SU-DHL-6 (cell line): ENCODE measurements around the gene GPC2.

ENCODE experiments used
- H2AFZ ChIP-seq: fragments of 200-600 bp; sonication (generic); 2 replicates; pipeline ENCODE4 v1.6.1; 2014; ENCODE audit warnings: low read depth, mild to moderate bottlenecking, moderate library complexity, mixed read lengths, antibody characterized with exemption, low read length; ENCODE audit not compliant: severe bottlenecking
- H3F3A ChIP-seq: fragments of 200-600 bp; shearing (Covaris generic); 2 replicates; pipeline ENCODE4 v1.6.0; 2016; ENCODE audit warnings: antibody characterized with exemption, mild to moderate bottlenecking; ENCODE audit not compliant: insufficient read depth
- H3K27ac ChIP-seq: fragments of 200-600 bp; sonication (generic); 2 replicates; pipeline ENCODE4 v1.5.1; 2016; ENCODE audit warnings: low read depth, mild to moderate bottlenecking, low read length, moderate library complexity, mixed read lengths
- H3K27me3 ChIP-seq: fragments of 200-600 bp; sonication (generic), shearing (Covaris generic); 2 replicates; pipeline ENCODE4 v1.6.0; 2014; ENCODE audit warnings: mild to moderate bottlenecking, low read length
- H3K36me3 ChIP-seq: fragments of 200-600 bp; sonication (generic); 2 replicates; pipeline ENCODE4 v1.6.1; 2014; ENCODE audit warnings: mild to moderate bottlenecking, low read length, mixed read lengths
- H3K4me2 ChIP-seq: fragments of 300-600, 200-600 bp; shearing (Covaris generic), sonication (generic); 2 replicates; pipeline ENCODE4 v1.6.0; 2014; ENCODE audit warnings: low read length, low read depth, mild to moderate bottlenecking; ENCODE audit not compliant: poor library complexity, severe bottlenecking
- H3K4me3 ChIP-seq: fragments of 200-600 bp; sonication (generic); 2 replicates; pipeline ENCODE4 v1.5.1; 2014; ENCODE audit warnings: antibody characterized with exemption, low read length, mild to moderate bottlenecking, mixed read lengths; ENCODE audit not compliant: insufficient read depth, poor library complexity, severe bottlenecking
- H3K79me2 ChIP-seq: fragments of 200-600 bp; sonication (generic); 2 replicates; pipeline ENCODE4 v1.6.1; 2014; ENCODE audit warnings: mild to moderate bottlenecking, low read length, moderate library complexity; ENCODE audit not compliant: insufficient read depth
- H3K9ac ChIP-seq: fragments of 200-600 bp; sonication (generic); 2 replicates; pipeline ENCODE4 v1.7.0; 2014; ENCODE audit warnings: mild to moderate bottlenecking, low read length
- H3K9me2 ChIP-seq: fragments of 200-600 bp; sonication (generic); replicated peaks from 2 replicates; pipeline ENCODE4 v1.6.1; 2014; ENCODE audit warnings: low read length; ENCODE audit not compliant: insufficient read depth
- H3K9me3 ChIP-seq: fragments of 200-600 bp; sonication (generic); 2 replicates; pipeline ENCODE4 v1.6.1; 2014; ENCODE audit warnings: low read length, mixed read lengths; ENCODE audit not compliant: insufficient read depth
- H4K20me1 ChIP-seq: fragments of 200-600 bp; sonication (generic); 2 replicates; pipeline ENCODE4 v1.6.1; 2014; ENCODE audit warnings: low read depth, mild to moderate bottlenecking, antibody characterized with exemption, low read length, moderate library complexity, mixed read lengths
- CTCF ChIP-seq: fragments of 200-600 bp; sonication (generic); IDR thresholded peaks from one replicate; pipeline ENCODE4 v1.5.1; 2017; ENCODE audit warnings: antibody characterized with exemption, mild to moderate bottlenecking, low read length, moderate library complexity; ENCODE audit not compliant: insufficient read depth, poor library complexity, severe bottlenecking
- EZH2phosphoT487 ChIP-seq: fragments of 200-600 bp; sonication (generic), shearing (Covaris generic); conservative IDR thresholded peaks from 2 replicates; pipeline ENCODE4 v1.6.1; 2018; ENCODE audit warnings: mild to moderate bottlenecking, antibody characterized with exemption, low read length, moderate library complexity, mixed read lengths

Gene GPC2

GRCh38 chr7:100170101-100170897 lies 6.9 kb downstream of the GPC2 start:
- no peaks in the 10 kb centered on the region for H3K36me3 ChIP-seq
- no peak overlapping the region for H2AFZ ChIP-seq
- no peak for TF ChIP-seq CTCF
- no peak for TF ChIP-seq EZH2phosphoT487
- no peaks in the 10 kb centered on the region for H4K20me1 ChIP-seq
- H3K27me3 ChIP-seq: no peaks in the 10 kb centered on the region
- no peaks in the 10 kb centered on the region for H3K9me2 ChIP-seq
- H3K79me2 ChIP-seq: no peaks in the 10 kb centered on the region
- peaks cover 6% of the 10 kb centered on the region; the same call in 1 of the 2 replicates for H3F3A ChIP-seq
- no peak overlapping the region for H3K9ac ChIP-seq
- H3K27ac ChIP-seq: no peak overlapping the region
- no peak overlapping the region for H3K4me3 ChIP-seq
- H3K9me3 ChIP-seq: no peaks in the 10 kb centered on the region
- H3K4me2 ChIP-seq: no peak overlapping the region

GRCh38 chr7:100169147-100169850 lies 7.9 kb downstream of the GPC2 start:
- Histone ChIP-seq H3F3A (peaks cover 6% of the 10 kb centered on the region; the same call in 1 of the 2 replicates), H2AFZ (no peak overlapping the region), H3K27ac (no peak overlapping the region)

GRCh38 chr7:100167912-100168323 lies 9.3 kb downstream of the GPC2 start:
- Histone ChIP-seq H3K9me3 (no peaks in the 10 kb centered on the region), H3K9me2 (no peaks in the 10 kb centered on the region), H2AFZ (no peak overlapping the region), H3K36me3 (no peaks in the 10 kb centered on the region), H3K27me3 (no peaks in the 10 kb centered on the region), H3K79me2 (no peaks in the 10 kb centered on the region), H3K9ac (no peak overlapping the region), H4K20me1 (no peaks in the 10 kb centered on the region), H3K4me2 (no peak overlapping the region), H3K4me3 (no peak overlapping the region), H3F3A (peaks cover 6% of the 10 kb centered on the region; the same call in 1 of the 2 replicates), H3K27ac (no peak overlapping the region)
- no peak for TF ChIP-seq CTCF
- no peak for TF ChIP-seq EZH2phosphoT487

More at GRCh38 chr7:100169147-100169850, 7.9 kb downstream of the GPC2 start:
- Histone ChIP-seq H3K9ac (no peak overlapping the region), H3K9me2 (no peaks in the 10 kb centered on the region), H3K4me3 (no peak overlapping the region), H3K36me3 (no peaks in the 10 kb centered on the region), H3K27me3 (no peaks in the 10 kb centered on the region), H4K20me1 (no peaks in the 10 kb centered on the region), H3K79me2 (no peaks in the 10 kb centered on the region), H3K9me3 (no peaks in the 10 kb centered on the region), H3K4me2 (no peak overlapping the region)
- no peak for TF ChIP-seq EZH2phosphoT487
